HPDE6-E6E7 (cell line): ENCODE results near the gene ARID3A.
"Not testable (repeated sequence)": the region's sequence is repeated elsewhere in the genome, so short reads cannot be mapped to it uniquely, and the experiment has no call there.

Experiments used
- DNase-seq: peaks from one replicate; pipeline ENCODE4 v3.0.0; 2011; ENCODE audit warnings: missing footprints; ENCODE audit errors: extremely low spot score

The ARID3A gene

DNA sequence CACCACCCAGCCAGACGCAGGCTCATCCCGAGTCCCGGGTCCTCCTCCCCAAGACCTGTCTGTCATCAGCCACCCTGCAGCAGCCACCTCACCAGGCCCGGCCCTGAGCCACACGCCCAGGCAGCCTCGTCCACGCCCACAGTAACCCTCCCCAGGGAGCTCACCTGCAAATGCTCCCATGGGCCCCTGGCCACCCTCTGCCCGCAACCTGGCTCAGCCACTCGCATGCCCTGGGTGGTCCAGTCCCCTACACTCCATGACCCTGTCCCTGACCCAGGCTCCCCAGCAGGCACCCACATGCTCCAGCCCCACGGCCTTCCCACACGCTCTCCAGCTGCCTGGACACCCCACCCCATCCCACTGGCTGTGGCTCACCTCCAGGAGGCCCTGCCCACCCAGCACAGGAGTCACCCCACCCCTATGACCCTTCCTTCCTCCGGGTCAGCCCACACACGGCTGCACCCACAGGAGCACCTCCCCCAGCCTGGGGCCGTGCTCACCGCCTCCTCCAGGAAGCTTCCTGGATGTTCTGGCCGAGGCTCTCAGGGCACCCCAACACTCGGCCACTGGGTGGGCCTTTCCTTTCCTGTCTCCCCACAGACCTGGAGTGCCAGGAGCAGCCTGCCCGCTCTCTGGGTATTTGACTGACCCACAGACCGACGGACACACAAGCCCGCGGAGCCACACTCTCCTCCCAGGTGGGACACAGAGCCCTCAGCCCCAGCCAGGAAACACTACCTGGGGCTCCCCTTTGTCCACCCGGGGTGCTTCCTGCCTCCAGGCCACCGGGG lies 91.5 kb downstream of the ARID3A start:
- DNase-seq: peak; percentile 81

DNA sequence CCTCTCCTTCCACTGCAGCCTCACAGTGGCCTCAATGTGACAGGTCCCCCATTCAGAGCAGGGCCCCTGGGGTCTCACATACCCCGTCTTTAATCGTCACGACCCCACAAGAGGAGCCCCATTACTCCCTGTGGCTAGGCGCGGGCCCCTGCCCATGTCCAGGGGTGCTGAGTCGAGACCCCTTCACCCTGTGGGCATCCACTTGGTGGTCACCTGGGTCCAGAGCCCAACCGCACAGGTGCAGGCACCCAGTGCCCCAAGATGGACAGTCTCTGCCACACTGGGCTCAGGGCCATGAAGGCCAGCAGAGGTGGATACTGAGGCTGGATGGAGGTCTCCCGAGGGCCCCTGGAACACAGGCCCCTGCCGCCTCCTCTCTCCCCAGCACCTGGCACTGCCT lies 92.1 kb downstream of the ARID3A start:
- DNase-seq: no peak

DNA sequence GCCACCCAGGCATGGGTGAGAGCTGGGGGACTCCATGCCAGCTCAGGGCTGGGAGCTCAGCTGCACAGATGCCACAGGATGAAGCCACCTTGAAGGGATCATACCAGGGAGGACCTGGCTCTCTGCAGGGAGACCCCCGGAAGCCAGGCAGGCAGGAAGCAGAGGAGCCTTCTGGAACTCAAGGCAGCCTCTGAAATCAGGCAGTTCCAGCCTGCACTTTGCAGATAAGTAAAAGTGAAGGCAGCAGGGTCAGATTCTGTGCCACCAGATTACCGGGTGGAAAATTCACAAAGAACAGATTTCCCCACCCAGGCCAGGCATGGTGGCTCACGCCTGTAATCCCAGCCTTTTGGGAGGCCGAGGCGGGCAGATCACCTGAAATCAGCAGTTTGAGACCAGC lies 92.6 kb downstream of the ARID3A start:
- DNase-seq: no peak

DNA sequence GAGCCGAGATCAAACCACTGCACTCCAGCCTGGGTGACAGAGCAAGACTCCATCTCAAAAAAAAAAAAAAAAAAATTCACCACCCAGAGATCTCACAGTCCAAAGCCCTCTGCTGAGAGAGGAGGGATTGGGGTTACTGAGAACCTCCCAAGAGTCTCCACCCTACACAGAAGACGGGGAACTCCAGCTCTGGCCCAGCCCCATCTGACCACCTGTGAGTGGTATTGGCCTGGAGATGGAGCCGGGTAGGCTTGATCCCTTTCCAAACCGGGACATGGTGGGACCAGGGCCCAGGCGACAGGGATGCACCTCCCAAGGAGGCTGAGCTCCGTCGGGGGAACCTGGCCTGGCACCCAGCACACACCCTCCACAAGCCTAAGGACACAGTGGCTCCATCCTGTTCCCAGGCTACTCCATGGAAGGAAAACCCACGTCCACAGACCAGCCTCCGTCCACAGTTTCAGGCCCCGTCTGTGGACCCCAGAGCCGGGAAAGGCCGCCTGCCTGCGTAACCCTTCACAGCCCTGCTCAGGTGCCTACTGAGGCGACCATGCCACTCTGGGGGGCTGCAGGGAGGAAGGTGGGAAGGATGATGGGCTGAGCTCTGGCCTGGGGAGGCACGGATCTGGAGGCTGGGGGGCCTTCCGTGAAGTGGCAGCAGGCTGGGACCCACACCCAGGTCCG lies 93.2 kb downstream of the ARID3A start:
- DNase-seq: no peak

DNA sequence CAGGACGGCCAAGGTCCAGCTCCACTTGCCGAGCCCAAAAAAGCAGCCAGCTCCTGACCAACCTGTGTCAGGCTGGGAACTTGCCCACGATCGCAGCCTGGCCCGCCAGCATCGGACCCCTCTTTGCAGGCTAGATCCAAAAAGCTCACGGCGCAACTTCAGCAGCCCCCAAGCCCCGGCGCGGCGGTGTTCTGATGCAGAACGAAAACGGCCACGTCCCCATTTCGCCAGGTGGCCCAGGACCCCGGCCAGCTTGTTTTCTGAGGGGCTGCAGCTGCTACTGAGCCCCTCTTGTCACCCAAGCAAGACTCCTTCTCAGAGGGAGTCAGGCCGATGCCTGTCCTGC lies 93.8 kb downstream of the ARID3A start:
- no peak for DNase-seq

DNA sequence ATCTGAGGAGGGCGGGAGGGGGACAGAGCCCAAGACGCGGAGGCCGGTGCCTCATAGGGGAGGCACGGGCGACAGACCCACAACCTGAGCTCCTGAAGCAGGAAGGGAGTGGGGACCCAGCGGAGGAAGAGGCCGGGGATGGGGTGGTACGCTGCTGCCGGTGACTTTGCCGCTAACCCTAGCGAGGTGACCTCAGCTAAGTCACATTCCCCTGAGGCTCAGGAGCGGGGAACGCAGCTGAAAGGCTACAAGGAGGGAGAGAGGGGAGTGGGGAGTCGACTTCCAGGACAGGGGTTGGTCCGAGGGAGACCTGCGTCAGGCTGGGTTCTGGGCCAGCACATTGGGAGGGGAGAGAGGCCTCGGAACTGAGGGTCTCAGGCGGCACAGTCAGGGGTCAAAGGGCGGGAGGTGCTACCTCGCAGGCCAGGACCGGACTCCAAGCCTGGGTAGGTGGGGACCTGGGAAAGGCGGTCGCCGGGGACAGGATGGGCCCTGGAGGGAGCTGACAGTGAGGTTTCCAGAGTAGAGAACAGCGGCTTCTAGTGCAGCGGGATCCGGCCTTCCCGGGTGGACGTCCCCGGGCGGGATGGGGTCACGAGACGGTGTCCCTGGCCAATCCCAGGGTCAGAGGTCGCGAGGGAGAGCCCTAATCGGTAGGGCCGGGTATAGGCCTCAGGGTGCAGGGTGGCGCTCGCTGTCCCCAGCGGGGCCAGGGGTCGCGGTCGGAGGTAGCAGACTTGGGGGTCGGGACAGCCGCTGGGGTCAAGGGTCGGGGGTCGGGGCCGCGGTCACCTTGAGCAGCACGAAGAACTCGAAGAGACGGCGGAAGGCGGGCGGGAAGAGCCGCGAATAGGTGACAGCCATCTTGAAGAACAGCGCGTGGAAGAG lies 94.4 kb downstream of the ARID3A start:
- no peak for DNase-seq

DNA sequence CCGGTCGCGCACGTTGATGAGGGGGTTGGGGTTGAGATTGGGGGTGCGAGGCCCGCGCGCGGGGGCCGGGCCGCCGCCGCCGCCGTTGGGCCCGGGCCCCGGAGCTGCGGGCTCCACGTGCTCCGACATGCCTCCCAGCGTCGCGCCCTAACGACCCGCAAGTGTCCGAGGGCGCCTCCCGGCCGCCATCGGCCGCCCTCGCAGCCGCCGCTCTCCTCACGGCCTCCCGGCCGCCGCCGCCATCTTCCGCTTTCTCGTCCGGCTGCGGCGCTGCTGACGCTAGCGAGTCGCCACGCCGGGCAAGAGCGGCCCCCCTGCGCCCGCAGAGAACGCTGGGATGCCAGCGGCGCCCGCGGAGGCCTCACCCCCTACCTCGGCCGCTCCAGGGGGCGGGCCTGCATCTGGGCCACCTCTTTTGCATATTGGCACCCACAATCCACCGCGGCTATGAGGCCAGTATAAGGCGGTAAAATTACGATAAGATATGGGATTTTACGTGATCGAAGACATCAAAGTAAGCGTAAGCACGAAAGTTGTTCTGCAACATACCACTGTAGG lies 95.1 kb downstream of the ARID3A start, which contains the start of gene TMEM259:
TSS of gene TMEM259 (minus strand) at position 256 of the 558 bp plus-strand sequence. CDS start at position 129, 127 bp downstream.
- DNase-seq: peak; percentile 88

DNA sequence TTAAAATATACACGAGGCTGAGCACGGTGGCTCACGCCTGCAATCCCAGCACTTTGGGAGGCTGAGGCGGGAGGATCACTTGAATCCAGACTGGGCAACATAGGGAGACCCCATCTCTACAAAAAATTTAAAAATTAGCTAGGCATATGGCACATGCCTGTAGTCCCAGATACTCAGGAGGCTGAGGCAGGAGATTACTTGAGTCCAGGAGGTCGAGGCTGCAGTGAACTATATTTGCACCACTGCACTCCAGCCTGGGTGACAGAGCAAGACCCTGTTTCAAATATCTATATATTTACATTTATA lies 98.0 kb downstream of the ARID3A start:
- not testable (repeated sequence) for DNase-seq

DNA sequence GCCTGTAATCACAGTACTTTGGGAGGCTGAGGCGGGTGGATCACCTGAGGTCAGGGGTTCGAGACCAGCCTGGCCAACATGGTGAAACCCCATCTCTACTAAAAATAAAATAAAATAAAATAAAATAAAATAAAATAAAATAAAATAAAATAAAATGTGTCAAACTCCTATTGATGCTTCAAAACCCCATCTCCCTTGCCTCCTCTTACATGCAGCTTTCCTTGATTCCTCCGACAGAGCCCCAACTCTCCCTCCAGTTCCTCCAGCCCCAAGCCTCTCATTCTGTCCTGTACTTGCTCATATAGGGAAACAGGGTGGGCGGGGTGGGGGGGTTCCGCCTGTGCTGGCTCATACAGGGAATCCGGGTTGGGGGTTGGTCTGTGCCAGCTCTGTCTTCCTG lies 99.2 kb downstream of the ARID3A start:
- DNase-seq: not testable (repeated sequence)
